KMS-11 (cell line): ENCODE data around the gene FBXO38.
A peak's percentile ranks its signal among the peaks of the same experiment; 100 is the strongest.

Experiments used
- H2AFZ ChIP-seq: fragments of 200-600 bp; sonication (generic); 2 replicates; pipeline ENCODE4 v1.6.1; 2016; ENCODE audit warnings: antibody characterized with exemption, mixed run types, low read depth
- H3K27ac ChIP-seq: fragments of 200-600 bp; sonication (generic); 2 replicates; pipeline ENCODE4 v1.6.1; 2016; ENCODE audit warnings: mild to moderate bottlenecking, mixed run types
- H3K27me3 ChIP-seq: fragments of 200-600 bp; sonication (generic); 2 replicates; pipeline ENCODE4 v1.6.1; 2017; ENCODE audit warnings: mild to moderate bottlenecking, low read depth, mixed run types, moderate library complexity; ENCODE audit not compliant: insufficient read depth
- H3K36me3 ChIP-seq: fragments of 200-600 bp; sonication (generic); 2 replicates; pipeline ENCODE4 v1.6.1; 2017; ENCODE audit warnings: mild to moderate bottlenecking, mixed run types; ENCODE audit not compliant: insufficient read depth
- H3K4me1 ChIP-seq: fragments of 200-600 bp; sonication (generic); 2 replicates; pipeline ENCODE4 v1.6.1; 2016; ENCODE audit warnings: mild to moderate bottlenecking, low read depth, mixed run types; ENCODE audit not compliant: poor library complexity, severe bottlenecking
- H3K4me2 ChIP-seq: fragments of 200-600 bp; sonication (generic); 2 replicates; pipeline ENCODE4 v1.7.0; 2016; ENCODE audit warnings: mild to moderate bottlenecking, mixed run types
- H3K4me3 ChIP-seq: fragments of 200-600 bp; sonication (generic); IDR thresholded peaks from 2 replicates; pipeline ENCODE4 v1.6.1; 2017; ENCODE audit warnings: low read depth, low read length, mixed read lengths; ENCODE audit not compliant: insufficient read depth
- H3K79me2 ChIP-seq: fragments of 200-600 bp; sonication (generic); 2 replicates; pipeline ENCODE4 v1.6.1; 2016; ENCODE audit warnings: low read depth, mixed run types; ENCODE audit not compliant: insufficient read depth
- H3K9ac ChIP-seq: fragments of 200-600 bp; sonication (generic); 2 replicates; pipeline ENCODE4 v1.6.1; 2016; ENCODE audit warnings: mild to moderate bottlenecking, mixed run types
- H4K20me1 ChIP-seq: fragments of 200-600 bp; sonication (generic); 2 replicates; pipeline ENCODE4 v1.6.1; 2016; ENCODE audit warnings: mild to moderate bottlenecking, mixed run types; ENCODE audit not compliant: insufficient read depth
- CTCF ChIP-seq: fragments of 200-600 bp; sonication (generic); conservative IDR thresholded peaks from 2 replicates; pipeline ENCODE4 v1.6.1; 2017; ENCODE audit warnings: low read depth, mild to moderate bottlenecking, antibody characterized with exemption, low read length, moderate library complexity, mixed read lengths

The FBXO38 gene

GRCh38 chr5:148482196-148482595 lies 98.4 kb downstream of the FBXO38 start:
- no peaks in the 10 kb centered on the region for H3K79me2 ChIP-seq
- no peaks in the 10 kb centered on the region for H4K20me1 ChIP-seq
- no peak overlapping the region for H3K27ac ChIP-seq
- no peak for TF ChIP-seq CTCF
- H3K36me3 ChIP-seq: no peaks in the 10 kb centered on the region
- H3K4me1 ChIP-seq: no peaks in the 10 kb centered on the region
- no peaks in the 10 kb centered on the region for H3K27me3 ChIP-seq
- no peak overlapping the region for H3K4me2 ChIP-seq
- no peak overlapping the region for H3K4me3 ChIP-seq
- H3K9ac ChIP-seq: no peak overlapping the region
- no peak overlapping the region for H2AFZ ChIP-seq

DNA sequence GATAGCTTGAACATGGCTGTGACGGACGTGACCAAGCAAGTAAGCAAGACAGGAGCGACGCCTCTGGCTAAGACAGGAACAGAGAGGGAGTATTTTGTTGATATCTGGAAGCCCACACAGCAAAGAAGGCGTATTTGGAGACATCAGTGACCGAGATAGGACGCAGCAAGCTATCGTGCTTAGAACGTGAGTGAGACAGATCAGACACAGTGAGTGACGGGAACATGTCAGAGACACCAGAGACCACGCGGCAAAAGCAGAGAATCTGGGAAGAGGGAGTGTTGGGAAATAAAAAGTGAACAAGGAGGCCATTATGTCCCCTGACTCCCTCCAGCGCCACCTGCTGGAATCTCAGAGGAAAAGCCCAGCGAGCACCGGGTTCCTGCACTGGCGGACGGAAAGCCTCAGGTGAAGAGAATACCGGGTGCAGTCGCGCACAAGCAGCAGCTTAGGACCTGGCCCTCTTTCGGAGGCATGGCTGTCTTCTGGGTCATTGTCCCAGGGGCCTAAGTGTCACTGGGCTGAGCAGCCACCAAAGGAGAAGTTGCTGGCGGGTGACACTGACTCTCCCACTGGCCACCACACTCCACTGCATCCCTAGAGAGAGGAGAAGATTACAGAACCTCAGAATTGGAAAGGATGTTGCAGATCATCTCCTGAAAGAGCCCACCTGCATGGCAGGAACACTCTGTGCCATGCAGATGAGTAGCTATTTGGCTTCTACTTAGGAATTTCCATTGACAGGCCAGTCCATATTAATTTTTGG lies 99.1 kb downstream of the FBXO38 start:
- Histone ChIP-seq H3K4me3 (no peak overlapping the region), H3K9ac (no peak overlapping the region), H2AFZ (no peak overlapping the region), H4K20me1 (no peaks in the 10 kb centered on the region), H3K36me3 (no peaks in the 10 kb centered on the region), H3K4me2 (no peak overlapping the region), H3K79me2 (no peaks in the 10 kb centered on the region), H3K4me1 (no peaks in the 10 kb centered on the region), H3K27ac (no peak overlapping the region), H3K27me3 (no peaks in the 10 kb centered on the region)
- peak; percentile 41 for TF ChIP-seq CTCF

GRCh38 chr5:148483750-148484149 lies 100.0 kb downstream of the FBXO38 start:
- H3K27me3 ChIP-seq: no peaks in the 10 kb centered on the region
- TF ChIP-seq CTCF: no peak
- no peaks in the 10 kb centered on the region for H3K36me3 ChIP-seq
- H3K4me1 ChIP-seq: no peaks in the 10 kb centered on the region
- H3K9ac ChIP-seq: no peak overlapping the region
- H2AFZ ChIP-seq: no peak overlapping the region
- H3K4me3 ChIP-seq: no peak overlapping the region
- H3K79me2 ChIP-seq: no peaks in the 10 kb centered on the region
- no peaks in the 10 kb centered on the region for H4K20me1 ChIP-seq
- no peak overlapping the region for H3K27ac ChIP-seq
- no peak overlapping the region for H3K4me2 ChIP-seq

GRCh38 chr5:148484651-148485050 lies 100.9 kb downstream of the FBXO38 start:
- no peak overlapping the region for H2AFZ ChIP-seq
- H3K36me3 ChIP-seq: no peaks in the 10 kb centered on the region
- H3K27me3 ChIP-seq: no peaks in the 10 kb centered on the region
- TF ChIP-seq CTCF: no peak
- H3K27ac ChIP-seq: no peak overlapping the region
- no peak overlapping the region for H3K4me2 ChIP-seq
- no peaks in the 10 kb centered on the region for H3K79me2 ChIP-seq
- H3K4me3 ChIP-seq: no peak overlapping the region
- no peaks in the 10 kb centered on the region for H4K20me1 ChIP-seq
- no peaks in the 10 kb centered on the region for H3K4me1 ChIP-seq
- no peak overlapping the region for H3K9ac ChIP-seq
